Trophoblast cell (in vitro differentiated cells and primary cell): Measurements from ENCODE around the gene CNTNAP3.
"Not testable (repeated sequence)": the region's sequence is repeated elsewhere in the genome, so short reads cannot be mapped to it uniquely, and the experiment has no call there.

ENCODE experiments used
- DNase-seq, 2 donors: peaks; one replicate each; pipeline ENCODE4 v3.0.0-alpha.2; 2016
- H2AFZ ChIP-seq: 2 replicates; pipeline ENCODE4 v1.6.1; 2013; ENCODE audit warnings: low read length, moderate library complexity, mild to moderate bottlenecking; ENCODE audit not compliant: insufficient read depth, poor library complexity
- H2AK5ac ChIP-seq: 2 replicates; pipeline ENCODE4 v1.6.1; 2013; ENCODE audit warnings: mild to moderate bottlenecking, low read length
- H2BK120ac ChIP-seq: 2 replicates; pipeline ENCODE4 v1.6.1; 2013; ENCODE audit warnings: low read length, mild to moderate bottlenecking, moderate library complexity; ENCODE audit not compliant: insufficient read depth, poor library complexity
- H2BK12ac ChIP-seq: 2 replicates; pipeline ENCODE4 v1.6.1; 2013; ENCODE audit warnings: mild to moderate bottlenecking, low read length, moderate library complexity
- H2BK5ac ChIP-seq: 2 replicates; pipeline ENCODE4 v1.6.1; 2013; ENCODE audit warnings: low read length, low read depth, moderate library complexity, mild to moderate bottlenecking; ENCODE audit not compliant: poor library complexity
- H3K14ac ChIP-seq: 2 replicates; pipeline ENCODE4 v1.6.1; 2013; ENCODE audit warnings: mild to moderate bottlenecking, low read length
- H3K18ac ChIP-seq: 2 replicates; pipeline ENCODE4 v1.6.1; 2013; ENCODE audit warnings: mild to moderate bottlenecking, low read length
- H3K23ac ChIP-seq: 2 replicates; pipeline ENCODE4 v1.6.1; 2013; ENCODE audit warnings: low read length
- H3K27ac ChIP-seq: 2 replicates; pipeline ENCODE4 v1.5.1; 2013; ENCODE audit warnings: low read depth, mild to moderate bottlenecking, inconsistent platforms, low read length, moderate library complexity
- H3K27me3 ChIP-seq: 2 replicates; pipeline ENCODE4 v1.6.1; 2013; ENCODE audit warnings: inconsistent platforms, mild to moderate bottlenecking, low read length, moderate library complexity; ENCODE audit not compliant: insufficient read depth
- H3K36me3 ChIP-seq, 2 experiments: 1 replicate in 1 of 2; 2 replicates in 1 of 2; pipeline ENCODE4 v1.6.1; 2013; ENCODE audit warnings: low read length in 2 of 2, mild to moderate bottlenecking in 2 of 2, moderate library complexity in 1 of 2; ENCODE audit not compliant: insufficient read depth in 2 of 2, control insufficient read depth in 1 of 2
- H3K4ac ChIP-seq: 2 replicates; pipeline ENCODE4 v1.6.1; 2013; ENCODE audit warnings: low read depth, mild to moderate bottlenecking, low read length, moderate library complexity
- H3K4me1 ChIP-seq, 2 experiments: 1 replicate in 1 of 2; 2 replicates in 1 of 2; pipeline ENCODE4 v1.6.1; 2013; ENCODE audit warnings: low read length in 2 of 2, mild to moderate bottlenecking in 2 of 2, moderate library complexity in 1 of 2; ENCODE audit not compliant: insufficient read depth in 2 of 2, control insufficient read depth in 1 of 2
- H3K4me2 ChIP-seq: 2 replicates; pipeline ENCODE4 v1.6.1; 2013; ENCODE audit warnings: inconsistent platforms, mild to moderate bottlenecking, low read length, moderate library complexity
- H3K4me3 ChIP-seq: 2 replicates; pipeline ENCODE4 v1.5.1; 2013; ENCODE audit warnings: mild to moderate bottlenecking, low read depth, low read length, inconsistent platforms
- H3K79me1 ChIP-seq: one replicate; pipeline ENCODE4 v1.6.1; 2013; ENCODE audit warnings: low read length
- H3K79me2 ChIP-seq: 2 replicates; pipeline ENCODE4 v1.6.1; 2013; ENCODE audit warnings: low read length, mild to moderate bottlenecking; ENCODE audit not compliant: control insufficient read depth, insufficient read depth, poor library complexity
- H3K9ac ChIP-seq: 2 replicates; pipeline ENCODE4 v1.6.1; 2013; ENCODE audit warnings: mild to moderate bottlenecking, low read length
- H3K9me3 ChIP-seq: 2 replicates; pipeline ENCODE4 v1.6.1; 2013; ENCODE audit warnings: low read depth, mild to moderate bottlenecking, control low read depth, inconsistent platforms, low read length; ENCODE audit not compliant: insufficient read depth
- H4K12ac ChIP-seq: 2 replicates; pipeline ENCODE4 v1.6.1; 2013; ENCODE audit warnings: low read depth, mild to moderate bottlenecking, low read length, moderate library complexity
- H4K8ac ChIP-seq: 2 replicates; pipeline ENCODE4 v1.6.1; 2013; ENCODE audit warnings: low read depth, mild to moderate bottlenecking, low read length, moderate library complexity
- H4K91ac ChIP-seq: one replicate; pipeline ENCODE4 v1.6.1; 2013; ENCODE audit warnings: low read depth, mild to moderate bottlenecking, low read length, moderate library complexity
- WGBS: extraction: QIAGEN DNeasy Blood & Tissue Kit; methylation state at CpG from one replicate; pipeline ENCODE4 v1.1.7; 2013; ENCODE audit warnings: missing lambda C conversion rate; ENCODE audit not compliant: insufficient read length, insufficient coverage; ENCODE audit errors: extremely low coverage; 5-methylcytosine and 5-hydroxymethylcytosine counted together

CNTNAP3 gene

DNA sequence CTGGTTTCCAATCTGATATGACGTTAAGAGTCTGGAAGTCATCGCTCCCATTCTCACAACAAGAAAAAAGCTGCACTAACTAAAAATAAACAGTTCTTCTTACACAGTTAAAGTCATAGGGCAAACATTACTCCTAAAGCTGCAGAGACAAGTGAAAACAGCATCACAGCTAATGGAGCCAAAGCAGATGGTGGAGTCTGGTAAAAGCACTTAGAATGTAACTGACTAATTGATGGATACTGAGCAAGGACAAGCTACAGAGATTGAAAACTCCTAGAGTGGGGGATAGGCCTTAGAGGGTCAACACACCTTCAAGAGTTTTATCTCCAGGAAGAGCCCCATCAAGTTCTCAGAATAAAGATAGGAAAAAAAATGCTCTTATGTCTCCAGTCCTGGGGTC is 166.6 kb downstream of the CNTNAP3 start:
- H3K27me3 ChIP-seq = not testable (repeated sequence)

DNA sequence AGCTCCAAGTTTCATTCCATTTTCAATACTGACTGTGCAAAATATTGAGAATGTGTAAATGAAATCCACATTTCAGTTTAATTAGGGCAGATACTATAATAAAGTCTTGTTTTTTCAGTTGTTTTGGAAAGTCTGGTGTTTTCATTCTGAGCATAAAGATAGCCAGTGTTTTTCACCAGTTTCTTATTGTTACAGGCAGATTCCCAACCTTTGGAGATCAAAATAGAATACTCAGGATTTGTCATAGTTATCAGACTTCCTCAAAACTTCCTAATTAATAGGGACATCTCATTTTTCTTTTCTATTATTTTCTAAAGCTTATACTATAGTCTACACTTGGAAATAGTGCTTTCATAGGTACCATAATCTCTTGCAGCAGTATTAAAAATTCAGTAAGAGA is 176.2 kb downstream of the CNTNAP3 start:
- not testable (repeated sequence) for H3K4me3 ChIP-seq, H2AFZ ChIP-seq

More for the DNA sequence above, 166.6 kb downstream of the CNTNAP3 start:
- H3K9me3 ChIP-seq, H3K9ac ChIP-seq, H4K91ac ChIP-seq, H2BK12ac ChIP-seq, H3K23ac ChIP-seq, H3K79me1 ChIP-seq, H3K4ac ChIP-seq, H3K79me2 ChIP-seq, H3K14ac ChIP-seq, H2BK5ac ChIP-seq, H3K18ac ChIP-seq, H4K8ac ChIP-seq, H2BK120ac ChIP-seq, H3K4me3 ChIP-seq, H3K4me2 ChIP-seq, H3K27ac ChIP-seq, H3K36me3 ChIP-seq, H2AFZ ChIP-seq, H3K4me1 ChIP-seq, H4K12ac ChIP-seq, DNase-seq, H2AK5ac ChIP-seq: not testable (repeated sequence)
- WGBS = no CpG with 5 or more reads among the region's 2 CpGs

DNA sequence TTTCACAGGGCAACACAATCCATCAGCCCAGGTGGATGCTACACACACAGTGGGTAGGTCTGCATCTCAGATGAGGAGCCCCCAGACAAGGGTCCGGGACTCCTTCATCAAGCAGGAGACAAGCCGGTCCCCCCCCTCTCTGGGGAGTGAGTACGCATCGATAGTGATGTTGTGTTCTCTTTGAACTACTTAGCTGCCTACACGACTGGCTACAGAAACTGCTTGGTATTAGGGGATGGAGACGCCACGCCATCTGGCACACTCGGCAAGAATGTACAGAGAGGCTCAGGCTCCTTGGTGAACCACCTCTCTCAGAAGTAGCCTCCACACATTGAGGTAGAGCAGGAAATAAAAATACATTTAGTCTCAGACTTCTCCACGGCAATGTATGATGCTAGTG is 179.8 kb downstream of the CNTNAP3 start:
- Histone ChIP-seq H3K4ac (no peak overlapping the region), H3K18ac (no peak overlapping the region), H4K91ac (no peak overlapping the region), H3K4me3 (no peak overlapping the region), H3K27ac (no peak overlapping the region), H3K36me3 (no peaks in the 10 kb centered on the region), H3K79me2 (no peaks in the 10 kb centered on the region), H2BK12ac (no peak overlapping the region), H2BK5ac (no peak overlapping the region), H2AK5ac (no peak overlapping the region), H3K9me3 (no peaks in the 10 kb centered on the region), H3K14ac (no peak overlapping the region), H3K9ac (no peak overlapping the region), H4K8ac (no peak overlapping the region), H3K23ac (no peak overlapping the region), H2AFZ (no peak overlapping the region), H2BK120ac (no peak overlapping the region), H3K79me1 (no peaks in the 10 kb centered on the region), H4K12ac (no peak overlapping the region), H3K4me1 (no peaks in the 10 kb centered on the region), H3K27me3 (no peaks in the 10 kb centered on the region), H3K4me2 (no peak overlapping the region)
- WGBS = no CpG with 5 or more reads among the region's 9 CpGs
- DNase-seq = no peak

More for the DNA sequence above, 176.2 kb downstream of the CNTNAP3 start:
- not testable (repeated sequence) for H3K79me2 ChIP-seq, H3K14ac ChIP-seq, H3K23ac ChIP-seq, H2BK12ac ChIP-seq, H4K8ac ChIP-seq, H3K27me3 ChIP-seq, H2BK5ac ChIP-seq, H3K4me1 ChIP-seq, H3K9me3 ChIP-seq, H3K4ac ChIP-seq, DNase-seq, H4K12ac ChIP-seq, H3K36me3 ChIP-seq, H2AK5ac ChIP-seq, H3K9ac ChIP-seq, H4K91ac ChIP-seq, H3K18ac ChIP-seq, H3K27ac ChIP-seq, H2BK120ac ChIP-seq, H3K4me2 ChIP-seq, H3K79me1 ChIP-seq

DNA sequence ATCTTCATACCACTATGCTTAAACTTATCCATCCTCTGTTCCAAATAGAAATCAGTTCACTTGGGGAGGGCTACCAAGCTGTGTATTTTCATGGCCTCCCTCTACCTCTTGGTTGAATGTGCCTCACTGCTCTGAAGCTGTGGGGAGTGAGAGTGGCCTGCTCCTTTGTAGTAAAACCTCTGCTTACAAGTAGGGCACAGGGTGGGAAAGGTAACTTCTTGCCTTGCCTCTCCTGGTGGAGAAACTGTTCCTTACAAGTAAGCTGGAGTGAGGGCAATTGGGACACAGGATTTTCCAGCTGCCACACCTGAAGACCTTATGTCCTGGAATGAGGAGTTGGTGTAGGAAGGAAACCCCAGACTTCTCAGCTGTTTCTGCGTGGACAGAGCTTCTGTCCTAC is 190.8 kb downstream of the CNTNAP3 start:
- not testable (repeated sequence) for H2AFZ ChIP-seq, H3K4me2 ChIP-seq, H4K8ac ChIP-seq, H3K36me3 ChIP-seq, H3K14ac ChIP-seq, H3K23ac ChIP-seq, H4K91ac ChIP-seq, DNase-seq, H3K4me3 ChIP-seq, H2AK5ac ChIP-seq, H3K9ac ChIP-seq, H3K79me1 ChIP-seq, H3K4me1 ChIP-seq, H3K4ac ChIP-seq, H2BK120ac ChIP-seq, H4K12ac ChIP-seq, H3K18ac ChIP-seq, H3K9me3 ChIP-seq, H2BK12ac ChIP-seq, H2BK5ac ChIP-seq, H3K27me3 ChIP-seq, H3K79me2 ChIP-seq, H3K27ac ChIP-seq
- no CpG with 5 or more reads among the region's 1 CpG for WGBS
